Measurements from ENCODE around the gene ISG20L2.

Gene ISG20L2

GRCh38 chr1:156756355-156756754 lies 27.8 kb upstream of the ISG20L2 start:
- no peak for DNase-seq
- intact Hi-C loops (cut with DNase I), result loop anchor here (10.0 kb wide), 1 partner anchor 288 kb away; the partner anchor contains the start of gene ARHGEF11

- DNase-seq, result no peak
- intact Hi-C loops (cut with DNase I), result loop anchor here (10.0 kb wide), 1 partner anchor 289 kb away; the partner anchor contains the start of gene ARHGEF11
Measured at GRCh38 chr1:156755527-156755950, 27.0 kb upstream of the ISG20L2 start.

GRCh38 chr1:156754219-156754618 lies 25.7 kb upstream of the ISG20L2 start:
- intact Hi-C loops (cut with DNase I), result loop anchor here (10.0 kb wide), 1 partner anchor 291 kb away; the partner anchor contains the start of gene ARHGEF11
- no peak for DNase-seq

- intact Hi-C loops (cut with DNase I), result loop anchor here (10.0 kb wide), 1 partner anchor 292 kb away; the partner anchor contains the start of gene ARHGEF11
- DNase-seq, result no peak
Measured at GRCh38 chr1:156752843-156753482, 24.4 kb upstream of the ISG20L2 start.

- DNase-seq, result peak; percentile 95 to 100 (median 98)
- intact Hi-C loops (cut with DNase I), result loop anchor here (1.0 to 10.0 kb wide), 2 partner anchors 15 to 293 kb away; partner anchors contain the start of genes ARHGEF11 and PRCC
Measured at GRCh38 chr1:156751757-156752481, 23.4 kb upstream of the ISG20L2 start.

GRCh38 chr1:156751451-156751756 lies 22.8 kb upstream of the ISG20L2 start, which contains the start of gene HDGF:
Gene HDGF (minus strand): TSS chr1:156751675. CDS start chr1:156751429, 246 bp downstream.
- intact Hi-C loops (cut with DNase I), result loop anchor here (1.0 to 10.0 kb wide), 2 partner anchors 16 to 293 kb away; partner anchors contain the start of genes ARHGEF11 and PRCC
- no peak for DNase-seq

- intact Hi-C loops (cut with DNase I), result loop anchor here (1.0 to 10.0 kb wide), 2 partner anchors 16 to 294 kb away; partner anchors contain the start of genes ARHGEF11 and PRCC
- DNase-seq, result peak in 8 of 10 donors; percentile 25 to 91 (median 44)
Measured at GRCh38 chr1:156750711-156751450, 22.3 kb upstream of the ISG20L2 start.

- intact Hi-C loops (cut with DNase I), result loop anchor here (10.0 kb wide), 1 partner anchor 295 kb away; the partner anchor contains the start of gene ARHGEF11
- peak in 1 of 10 donors; percentile 67 for DNase-seq
Measured at GRCh38 chr1:156750191-156750672, 21.7 kb upstream of the ISG20L2 start.

GRCh38 chr1:156749419-156750118 lies 21.0 kb upstream of the ISG20L2 start:
- intact Hi-C loops (cut with DNase I), result loop anchor here (10.0 kb wide), 1 partner anchor 295 kb away; the partner anchor contains the start of gene ARHGEF11
- no peak for DNase-seq

- DNase-seq, result peak in 2 of 10 donors; percentile 34 to 80
- intact Hi-C loops (cut with DNase I), result no loop called here
Measured at GRCh38 chr1:156748670-156749418, 20.3 kb upstream of the ISG20L2 start.

- intact Hi-C loops (cut with DNase I), result no loop called here
- no peak for DNase-seq
Measured at GRCh38 chr1:156747742-156748669, 19.4 kb upstream of the ISG20L2 start.

- intact Hi-C loops (cut with DNase I), result no loop called here
- peak; percentile 68 to 96 (median 80) for DNase-seq
Measured at GRCh38 chr1:156746728-156747631, 18.4 kb upstream of the ISG20L2 start.

GRCh38 chr1:156746406-156746727 lies 17.8 kb upstream of the ISG20L2 start:
- intact Hi-C loops (cut with DNase I), result no loop called here
- DNase-seq, result no peak

- intact Hi-C loops (cut with DNase I), result no loop called here
- DNase-seq, result no peak
Measured at GRCh38 chr1:156745881-156746280, 17.3 kb upstream of the ISG20L2 start.

- intact Hi-C loops (cut with DNase I), result no loop called here
- DNase-seq, result peak in 1 of 10 donors; percentile 32
Measured at GRCh38 chr1:156744786-156745419, 16.3 kb upstream of the ISG20L2 start.

GRCh38 chr1:156744344-156744743 lies 15.8 kb upstream of the ISG20L2 start:
- intact Hi-C loops (cut with DNase I), result no loop called here
- peak in 1 of 10 donors; percentile 35 for DNase-seq

Measured in posterior cingulate gyrus (tissue), 11 donors.